Measurements from ENCODE around the gene CYP26B1. TPM values are rescaled to one million over a fixed set of nuclear protein-coding genes. Genes with fewer than 3 reads are reported as not detected.

CYP26B1 gene
- polyA plus RNA-seq, 1 donor from 2014 or later = not detected

DNA sequence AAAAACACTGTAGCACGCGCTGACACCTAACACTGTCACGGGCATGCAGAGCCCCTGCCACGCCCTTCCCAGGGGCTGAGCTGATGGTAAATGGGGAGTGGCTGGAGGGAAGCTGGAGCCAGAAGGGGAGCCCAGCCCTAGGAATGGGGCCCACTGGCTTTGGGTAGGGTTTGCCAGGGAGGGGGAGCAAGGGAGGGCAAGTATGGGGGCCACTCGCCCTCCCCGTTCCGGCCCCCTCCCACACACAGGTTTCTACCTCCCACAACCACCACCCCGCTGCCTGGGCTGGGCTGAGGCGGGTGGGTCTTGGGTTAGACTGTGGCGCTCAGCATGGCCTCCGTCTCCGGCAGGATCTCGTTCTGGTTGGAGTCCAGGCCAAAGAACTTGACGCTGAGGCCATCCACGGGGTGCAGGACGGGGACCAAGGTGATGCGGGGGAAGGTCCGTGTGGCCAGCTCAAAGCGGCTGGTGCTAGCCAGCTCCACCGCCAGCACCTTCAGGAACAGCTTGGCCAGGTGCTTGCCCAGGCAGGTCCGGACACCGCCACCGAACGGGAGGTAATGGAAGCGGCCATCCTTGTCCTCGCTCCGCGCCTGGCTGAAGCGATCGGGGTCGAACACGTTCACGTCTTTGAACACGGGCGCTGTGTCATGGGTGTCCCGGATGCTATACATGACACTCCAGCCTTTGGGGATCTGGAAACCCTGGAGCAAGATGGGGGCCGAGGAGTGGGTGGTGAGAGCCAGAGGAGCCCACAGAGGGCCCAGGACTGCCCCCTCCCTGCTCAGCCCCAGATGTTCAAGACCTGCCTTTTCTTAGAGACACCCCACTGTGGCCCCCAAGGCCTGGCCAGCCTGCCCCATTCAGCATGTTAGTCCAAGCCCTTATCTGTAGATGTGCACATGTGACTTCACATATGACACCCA lies 15.5 kb downstream of the CYP26B1 start:
- Mint-ChIP-seq H3K36me3 (no peaks in the 10 kb centered on the region), H3K4me3 (peak overlapping the region in 1 of 4 donors; percentile 60), H3K27me3 (peaks cover 2% of the 10 kb centered on the region), H3K27ac (peak overlapping the region in 1 of 3 donors; percentile 35), H3K4me1 (no peaks in the 10 kb centered on the region), H3K9me3 (no peaks in the 10 kb centered on the region)

DNA sequence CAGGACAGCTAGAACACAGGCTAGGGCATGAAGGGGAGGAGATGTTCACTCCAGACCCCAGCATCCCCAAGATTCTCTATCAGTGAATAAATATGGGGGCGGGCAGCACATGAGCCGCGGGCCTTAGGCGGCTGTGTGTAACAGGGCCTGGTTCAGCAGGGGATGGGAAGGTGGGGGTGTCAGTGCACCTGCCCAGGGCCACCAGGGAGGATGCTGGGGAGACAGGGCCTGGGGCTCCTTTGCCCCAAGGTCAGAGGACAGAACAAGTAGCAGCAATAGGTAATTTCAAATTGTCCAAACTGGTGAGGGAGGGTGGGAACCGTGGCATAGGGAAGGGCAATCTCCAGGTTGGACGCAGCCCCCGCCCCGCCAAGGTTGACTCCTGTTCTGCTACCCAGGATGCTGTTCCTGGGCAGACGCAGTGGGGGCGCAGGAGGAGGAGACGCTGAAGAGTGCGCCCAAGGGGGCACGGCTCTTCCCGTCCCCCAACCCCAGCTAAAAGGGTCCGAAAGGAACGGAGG lies 16.2 kb downstream of the CYP26B1 start:
- Mint-ChIP-seq H3K36me3 (no peaks in the 10 kb centered on the region), H3K9me3 (peaks cover 0 to under 1% (median 0%) of the 10 kb centered on the region in 3 donors), H3K27ac (peak overlapping the region in 1 of 3 donors; percentile 35), H3K27me3 (peaks cover 2% of the 10 kb centered on the region), H3K4me1 (no peaks in the 10 kb centered on the region), H3K4me3 (peak overlapping the region in 1 of 4 donors; percentile 13)

DNA sequence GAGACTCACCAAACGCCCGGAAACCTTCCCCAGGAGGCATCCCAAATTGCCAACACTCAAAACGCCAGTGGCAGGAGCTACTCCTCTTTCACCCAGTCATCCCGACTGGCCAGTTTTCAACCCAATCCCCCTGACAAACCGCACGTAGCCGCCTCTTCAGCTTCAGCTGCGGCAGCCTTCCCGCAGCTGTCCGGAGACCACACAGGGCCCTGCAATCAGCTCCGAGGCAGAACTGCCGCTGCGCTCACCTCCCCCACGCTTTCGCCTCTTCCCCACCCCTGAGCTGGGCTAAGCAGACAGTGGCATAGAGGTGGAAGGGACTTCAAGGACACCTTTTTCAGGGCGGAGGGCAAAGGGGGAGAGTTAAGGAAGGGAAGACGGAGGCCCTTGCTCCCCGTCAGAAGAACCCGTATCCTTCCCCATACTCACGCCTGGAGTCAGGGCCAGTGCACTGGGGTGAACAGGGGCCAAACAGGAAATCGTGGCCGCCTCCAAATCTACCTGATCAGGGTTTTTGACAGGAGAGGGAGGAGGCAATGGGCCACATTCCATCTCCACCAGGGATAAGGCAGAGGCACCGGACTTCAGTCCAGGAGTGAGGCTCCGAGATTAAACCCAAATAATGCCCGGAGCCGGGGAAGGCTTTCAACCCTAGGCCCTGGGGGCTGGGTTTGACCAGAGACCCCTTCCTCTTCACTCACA lies 16.9 kb downstream of the CYP26B1 start:
- no peak overlapping the region for H3K4me3 Mint-ChIP-seq

GRCh38 chr2:72129681-72130340 lies 17.9 kb downstream of the CYP26B1 start:
- peak overlapping the region in 1 of 3 donors; percentile 67 for H3K27ac Mint-ChIP-seq
- H3K27me3 Mint-ChIP-seq = peaks cover 2% of the 10 kb centered on the region
- no peak overlapping the region for H3K4me3 Mint-ChIP-seq
- H3K9me3 Mint-ChIP-seq = peaks cover 0 to 3% (median 0%) of the 10 kb centered on the region in 3 donors
- no peaks in the 10 kb centered on the region for H3K36me3 Mint-ChIP-seq
- H3K4me1 Mint-ChIP-seq = peaks cover 0 to 3% (median 0%) of the 10 kb centered on the region in 3 donors

More for the DNA sequence above, 16.9 kb downstream of the CYP26B1 start:
- Mint-ChIP-seq H3K27me3 (peaks cover 2% of the 10 kb centered on the region), H3K9me3 (peaks cover 0 to 3% (median 0%) of the 10 kb centered on the region in 3 donors), H3K27ac (no peak overlapping the region), H3K36me3 (no peaks in the 10 kb centered on the region), H3K4me1 (peaks cover 0 to 3% (median 0%) of the 10 kb centered on the region in 3 donors)

- peak overlapping the region in 1 of 3 donors; percentile 43 for H3K27ac Mint-ChIP-seq
- peaks cover 2% of the 10 kb centered on the region for H3K27me3 Mint-ChIP-seq
- H3K36me3 Mint-ChIP-seq = no peaks in the 10 kb centered on the region
- H3K4me3 Mint-ChIP-seq = no peak overlapping the region
- H3K9me3 Mint-ChIP-seq = peaks cover 0 to 3% (median 0%) of the 10 kb centered on the region in 3 donors
- peaks cover 0 to 3% (median 2%) of the 10 kb centered on the region in 3 donors for H3K4me1 Mint-ChIP-seq
Measured at GRCh38 chr2:72128843-72129227, 18.8 kb downstream of the CYP26B1 start.

DNA sequence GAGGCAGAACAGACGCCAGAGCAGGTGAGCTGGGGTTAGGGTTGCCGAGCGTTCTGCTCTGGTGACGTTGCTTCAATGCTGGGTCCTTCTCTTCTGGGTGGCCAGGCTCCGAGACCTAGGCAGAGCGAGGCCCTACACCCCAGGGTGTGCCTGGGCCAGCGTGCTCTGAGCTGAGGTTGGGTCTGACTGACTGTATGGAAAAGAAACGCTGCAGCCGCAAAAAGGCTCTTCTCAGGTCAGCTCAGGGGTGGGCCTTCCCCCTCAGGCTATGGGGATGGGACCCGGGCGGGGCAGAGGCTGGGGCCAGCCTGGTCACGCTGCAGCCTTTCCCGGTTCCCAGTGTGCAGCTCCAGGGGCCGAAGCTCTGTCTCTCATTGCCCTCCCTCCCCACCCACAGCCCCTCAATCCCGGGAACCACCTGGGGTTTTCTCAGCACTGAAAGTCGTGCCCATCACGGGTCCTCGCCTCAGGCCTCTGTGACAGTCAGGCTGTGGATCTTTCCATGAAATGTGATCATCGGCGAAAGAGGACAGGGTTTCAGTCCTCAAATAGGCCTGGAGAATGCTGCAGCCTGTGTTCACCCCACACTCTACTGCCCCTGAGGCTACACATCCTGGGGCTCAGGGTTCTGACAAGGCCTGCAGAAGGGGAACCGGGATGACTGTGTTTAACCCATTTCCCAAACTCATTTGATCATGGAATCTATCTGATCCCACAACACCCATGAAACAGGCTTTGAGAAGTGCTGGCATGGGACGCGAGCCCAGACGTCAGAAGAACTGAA lies 19.4 kb downstream of the CYP26B1 start:
- H3K9me3 Mint-ChIP-seq = peaks cover 0 to 3% (median 0%) of the 10 kb centered on the region in 3 donors
- H3K36me3 Mint-ChIP-seq = no peaks in the 10 kb centered on the region
- peaks cover 2% of the 10 kb centered on the region for H3K27me3 Mint-ChIP-seq
- H3K4me1 Mint-ChIP-seq = peaks cover 0 to 3% (median 2%) of the 10 kb centered on the region in 3 donors
- peak overlapping the region in 1 of 3 donors; percentile 43 for H3K27ac Mint-ChIP-seq
- H3K4me3 Mint-ChIP-seq = no peak overlapping the region

- Mint-ChIP-seq H3K27ac (no peak overlapping the region), H3K36me3 (no peaks in the 10 kb centered on the region), H3K4me1 (peaks cover 0 to 3% (median 2%) of the 10 kb centered on the region in 3 donors), H3K4me3 (no peak overlapping the region), H3K27me3 (peaks cover 9% of the 10 kb centered on the region), H3K9me3 (peaks cover under 1 to 9% (median 2%) of the 10 kb centered on the region in 3 donors)
Measured at GRCh38 chr2:72127401-72128058, 20.1 kb downstream of the CYP26B1 start.

DNA sequence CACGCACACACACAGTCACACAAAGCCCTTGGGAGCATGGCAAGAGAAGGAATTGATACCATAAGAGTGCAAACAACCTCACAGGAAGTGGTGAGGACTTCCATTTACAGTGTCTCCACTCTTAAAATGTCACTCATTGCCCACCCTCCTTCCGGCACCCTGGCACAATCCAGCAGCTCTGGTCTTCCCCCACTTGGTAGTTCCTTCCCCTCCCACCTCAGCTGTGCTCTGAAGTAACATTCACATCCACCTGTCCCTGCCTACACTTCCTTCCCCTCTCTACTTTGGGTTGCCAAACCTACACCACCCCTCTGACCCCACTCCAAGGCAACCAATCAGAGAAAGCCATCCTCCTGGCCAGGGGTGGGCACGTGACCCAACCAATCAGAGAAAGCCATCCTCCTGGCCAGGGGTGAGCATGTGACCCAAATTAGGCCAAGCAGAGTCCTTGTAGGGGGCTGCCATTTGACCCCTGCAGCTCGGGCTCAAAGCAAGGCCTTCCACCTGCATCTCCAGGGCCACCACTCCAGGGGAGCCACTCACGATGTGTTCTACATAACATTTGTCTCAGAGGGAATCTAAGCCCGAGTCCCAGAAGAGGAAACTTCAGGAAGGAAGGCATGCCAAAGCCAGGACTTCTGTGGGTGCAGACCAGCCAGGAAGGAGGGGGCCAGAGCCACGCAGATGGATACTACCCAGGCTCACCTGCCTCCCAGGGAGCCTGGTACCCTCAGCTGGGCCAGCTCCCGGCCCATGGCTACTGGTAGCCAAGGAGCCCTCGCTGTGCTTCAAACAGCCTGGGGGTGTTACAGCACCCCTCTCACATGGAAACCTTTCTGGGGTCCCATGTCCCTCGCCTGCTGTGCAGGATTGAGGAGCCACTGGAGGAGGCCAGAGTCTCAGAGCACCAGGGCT lies 21.2 kb downstream of the CYP26B1 start:
- H3K36me3 Mint-ChIP-seq = no peaks in the 10 kb centered on the region
- H3K9me3 Mint-ChIP-seq = peaks cover 3 to 11% (median 8%) of the 10 kb centered on the region in 3 donors
- H3K27me3 Mint-ChIP-seq = peaks cover 11% of the 10 kb centered on the region
- no peak overlapping the region for H3K27ac Mint-ChIP-seq
- H3K4me1 Mint-ChIP-seq = peaks cover 0 to 3% (median 2%) of the 10 kb centered on the region in 3 donors
- no peak overlapping the region for H3K4me3 Mint-ChIP-seq

DNA sequence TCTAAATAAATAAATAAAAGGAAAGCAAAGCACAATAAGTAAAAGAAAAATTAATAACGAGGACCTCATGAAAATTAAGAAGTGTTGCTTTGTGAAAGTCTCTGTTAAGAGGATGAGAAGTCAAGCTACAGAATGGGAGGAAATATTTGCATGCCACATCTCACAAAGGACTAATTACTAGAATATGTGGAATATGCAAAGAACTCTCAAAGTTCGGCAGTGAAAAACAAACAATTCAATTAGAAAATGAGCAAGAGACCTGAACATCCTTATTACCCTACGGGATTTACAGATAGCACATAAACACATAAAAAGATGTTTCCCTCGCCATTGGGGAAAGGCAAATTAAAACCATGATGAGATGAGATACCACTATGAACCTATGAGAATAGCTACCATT lies 23.3 kb downstream of the CYP26B1 start:
- H3K4me3 Mint-ChIP-seq = no peak overlapping the region
- peaks cover 9% of the 10 kb centered on the region for H3K27me3 Mint-ChIP-seq
- H3K27ac Mint-ChIP-seq = no peak overlapping the region
- peaks cover 0 to 3% (median 2%) of the 10 kb centered on the region in 3 donors for H3K4me1 Mint-ChIP-seq
- no peaks in the 10 kb centered on the region for H3K36me3 Mint-ChIP-seq
- peaks cover 3 to 11% (median 11%) of the 10 kb centered on the region in 3 donors for H3K9me3 Mint-ChIP-seq

DNA sequence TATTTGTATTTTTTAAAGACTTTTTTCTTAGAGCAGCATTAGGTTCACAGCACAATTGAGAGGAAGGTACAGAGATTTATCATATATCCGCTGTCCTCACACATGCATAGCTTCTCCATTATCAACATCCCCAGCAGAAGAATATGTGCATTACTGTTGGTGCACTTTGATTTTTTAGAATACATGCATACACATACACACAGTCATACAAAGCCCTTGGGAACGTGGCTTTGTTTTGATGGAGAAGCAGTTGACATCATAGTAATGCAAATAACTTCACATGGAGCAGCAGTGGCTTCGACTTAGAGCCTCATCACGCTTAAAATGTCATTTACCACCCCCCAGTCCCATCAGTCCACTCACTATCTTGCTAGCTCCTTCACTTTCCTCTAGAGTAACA lies 26.5 kb downstream of the CYP26B1 start:
- peaks cover 0 to 2% (median 2%) of the 10 kb centered on the region in 3 donors for H3K4me1 Mint-ChIP-seq
- no peak overlapping the region for H3K4me3 Mint-ChIP-seq
- H3K9me3 Mint-ChIP-seq = peaks cover 3 to 11% (median 8%) of the 10 kb centered on the region in 3 donors
- peaks cover 16% of the 10 kb centered on the region for H3K27me3 Mint-ChIP-seq
- no peak overlapping the region for H3K27ac Mint-ChIP-seq
- H3K36me3 Mint-ChIP-seq = no peaks in the 10 kb centered on the region

GRCh38 chr2:72118951-72119350 lies 28.7 kb downstream of the CYP26B1 start:
- H3K27me3 Mint-ChIP-seq = peaks cover 16% of the 10 kb centered on the region
- no peaks in the 10 kb centered on the region for H3K4me1 Mint-ChIP-seq
- no peaks in the 10 kb centered on the region for H3K36me3 Mint-ChIP-seq
- peaks cover 3 to 11% (median 8%) of the 10 kb centered on the region in 3 donors for H3K9me3 Mint-ChIP-seq
- no peak overlapping the region for H3K4me3 Mint-ChIP-seq
- H3K27ac Mint-ChIP-seq = no peak overlapping the region

- no peak overlapping the region for H3K4me3 Mint-ChIP-seq
- no peaks in the 10 kb centered on the region for H3K4me1 Mint-ChIP-seq
- no peak overlapping the region for H3K27ac Mint-ChIP-seq
- H3K9me3 Mint-ChIP-seq = peaks cover 3 to 11% (median 8%) of the 10 kb centered on the region in 3 donors
- peaks cover 16% of the 10 kb centered on the region for H3K27me3 Mint-ChIP-seq
- no peaks in the 10 kb centered on the region for H3K36me3 Mint-ChIP-seq
Measured at GRCh38 chr2:72118386-72118785, 29.3 kb downstream of the CYP26B1 start.

- peaks cover 3 to 11% (median 4%) of the 10 kb centered on the region in 3 donors for H3K9me3 Mint-ChIP-seq
- H3K4me3 Mint-ChIP-seq = no peak overlapping the region
- H3K4me1 Mint-ChIP-seq = no peaks in the 10 kb centered on the region
- H3K27me3 Mint-ChIP-seq = peaks cover 10% of the 10 kb centered on the region
- H3K36me3 Mint-ChIP-seq = no peaks in the 10 kb centered on the region
- no peak overlapping the region for H3K27ac Mint-ChIP-seq
Measured at GRCh38 chr2:72117718-72118117, 29.9 kb downstream of the CYP26B1 start.
